ENCODE data around the gene OR2AJ1.

DNA sequence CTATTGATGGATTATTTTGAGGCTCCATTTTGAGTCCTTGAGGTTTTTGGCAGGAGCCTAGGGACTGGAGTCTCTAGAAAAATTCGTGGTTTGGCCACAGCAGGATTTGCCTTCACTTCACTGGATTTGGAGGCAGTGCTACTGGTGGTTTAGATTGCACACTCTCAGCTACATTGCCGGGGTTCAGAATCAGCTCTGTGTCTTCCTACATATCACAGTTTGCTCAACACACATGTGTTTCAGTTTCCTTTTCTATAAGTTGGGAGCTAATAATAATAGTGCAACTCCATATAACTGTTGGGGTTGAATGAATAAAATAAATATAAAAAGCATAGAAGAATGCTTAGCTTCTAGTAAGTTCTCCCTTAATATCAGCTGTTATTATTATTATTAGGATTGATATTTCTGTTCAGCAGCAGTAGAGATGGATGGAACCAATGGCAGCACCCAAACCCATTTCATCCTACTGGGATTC lies 29.5 kb upstream of the OR2AJ1 start, which contains the start of gene OR2W3:
- TF ChIP-seq, protein P1, sequence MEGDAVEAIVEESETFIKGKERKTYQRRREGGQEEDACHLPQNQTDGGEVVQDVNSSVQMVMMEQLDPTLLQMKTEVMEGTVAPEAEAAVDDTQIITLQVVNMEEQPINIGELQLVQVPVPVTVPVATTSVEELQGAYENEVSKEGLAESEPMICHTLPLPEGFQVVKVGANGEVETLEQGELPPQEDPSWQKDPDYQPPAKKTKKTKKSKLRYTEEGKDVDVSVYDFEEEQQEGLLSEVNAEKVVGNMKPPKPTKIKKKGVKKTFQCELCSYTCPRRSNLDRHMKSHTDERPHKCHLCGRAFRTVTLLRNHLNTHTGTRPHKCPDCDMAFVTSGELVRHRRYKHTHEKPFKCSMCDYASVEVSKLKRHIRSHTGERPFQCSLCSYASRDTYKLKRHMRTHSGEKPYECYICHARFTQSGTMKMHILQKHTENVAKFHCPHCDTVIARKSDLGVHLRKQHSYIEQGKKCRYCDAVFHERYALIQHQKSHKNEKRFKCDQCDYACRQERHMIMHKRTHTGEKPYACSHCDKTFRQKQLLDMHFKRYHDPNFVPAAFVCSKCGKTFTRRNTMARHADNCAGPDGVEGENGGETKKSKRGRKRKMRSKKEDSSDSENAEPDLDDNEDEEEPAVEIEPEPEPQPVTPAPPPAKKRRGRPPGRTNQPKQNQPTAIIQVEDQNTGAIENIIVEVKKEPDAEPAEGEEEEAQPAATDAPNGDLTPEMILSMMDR (IDR thresholded peaks at IDR 0.05) = no peak
- no peak for TF ChIP-seq POLR2A (IDR thresholded peaks at IDR 0.05)

All from esophagus squamous epithelium (tissue), 4 donors.